GM23338 (cell line): Measurements from ENCODE around the gene TMEM63C.

Source experiments
- EZH2 ChIP-seq: fragments of 200-600 bp; sonication (generic); IDR thresholded peaks from one replicate; pipeline ENCODE4 v1.8.0; 2017; ENCODE audit warnings: antibody characterized with exemption, mild to moderate bottlenecking, low read depth; ENCODE audit not compliant: unreplicated experiment
- EZH2phosphoT487 ChIP-seq: fragments of 200-600 bp; sonication (generic); IDR thresholded peaks from one replicate; pipeline ENCODE4 v1.8.1; 2018; ENCODE audit warnings: antibody characterized with exemption; ENCODE audit not compliant: unreplicated experiment
- POLR2AphosphoS5 ChIP-seq: IDR thresholded peaks from 2 replicates; pipeline ENCODE4 v1.6.1; 2016; ENCODE audit warnings: antibody characterized with exemption, low read depth
- TF ChIP-seq, protein P1 (sequence below), 2 experiments: fragments of 200-600 bp in 1 of 2; sonication (generic) in 1 of 2; conservative IDR thresholded peaks; 2 replicates each; pipeline versions ENCODE4 v1.5.1 to v1.6.1; 2016 to 2017; ENCODE audit warnings: antibody characterized with exemption in 2 of 2, low read depth in 2 of 2, mild to moderate bottlenecking in 2 of 2, moderate library complexity in 1 of 2

DNA sequence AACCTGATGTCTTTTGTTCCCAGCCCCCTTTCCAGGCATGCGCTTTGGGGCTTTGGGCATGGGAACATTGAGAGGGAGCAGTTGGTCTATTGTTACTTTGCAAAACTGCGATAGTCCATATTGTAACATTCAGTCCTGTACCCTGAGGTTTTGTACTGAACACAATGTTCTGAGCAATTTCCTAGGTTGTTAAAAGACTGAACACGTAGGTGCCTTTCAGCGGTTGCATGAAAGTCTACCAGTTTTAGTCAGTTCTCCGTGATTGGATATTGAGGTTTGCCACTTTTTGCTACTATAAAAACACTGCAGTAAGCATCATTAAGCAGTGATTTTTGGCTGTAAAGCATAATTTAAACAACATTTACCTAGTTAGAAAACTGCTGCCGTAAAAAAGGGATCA, 69.3 kb downstream of the TMEM63C start:
- TF ChIP-seq, protein P1, sequence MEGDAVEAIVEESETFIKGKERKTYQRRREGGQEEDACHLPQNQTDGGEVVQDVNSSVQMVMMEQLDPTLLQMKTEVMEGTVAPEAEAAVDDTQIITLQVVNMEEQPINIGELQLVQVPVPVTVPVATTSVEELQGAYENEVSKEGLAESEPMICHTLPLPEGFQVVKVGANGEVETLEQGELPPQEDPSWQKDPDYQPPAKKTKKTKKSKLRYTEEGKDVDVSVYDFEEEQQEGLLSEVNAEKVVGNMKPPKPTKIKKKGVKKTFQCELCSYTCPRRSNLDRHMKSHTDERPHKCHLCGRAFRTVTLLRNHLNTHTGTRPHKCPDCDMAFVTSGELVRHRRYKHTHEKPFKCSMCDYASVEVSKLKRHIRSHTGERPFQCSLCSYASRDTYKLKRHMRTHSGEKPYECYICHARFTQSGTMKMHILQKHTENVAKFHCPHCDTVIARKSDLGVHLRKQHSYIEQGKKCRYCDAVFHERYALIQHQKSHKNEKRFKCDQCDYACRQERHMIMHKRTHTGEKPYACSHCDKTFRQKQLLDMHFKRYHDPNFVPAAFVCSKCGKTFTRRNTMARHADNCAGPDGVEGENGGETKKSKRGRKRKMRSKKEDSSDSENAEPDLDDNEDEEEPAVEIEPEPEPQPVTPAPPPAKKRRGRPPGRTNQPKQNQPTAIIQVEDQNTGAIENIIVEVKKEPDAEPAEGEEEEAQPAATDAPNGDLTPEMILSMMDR (conservative IDR thresholded peaks at IDR 0.05; ENCODE audit: low read depth in 2 of 2) = no peak
- TF ChIP-seq EZH2phosphoT487 = no peak
- no peak for TF ChIP-seq EZH2
- TF ChIP-seq POLR2AphosphoS5 = no peak
